ENCODE data around the gene CEP112.

GRCh38 chr17:66149562-66149961 lies 42.4 kb downstream of the CEP112 start:
- TF ChIP-seq, protein P1, sequence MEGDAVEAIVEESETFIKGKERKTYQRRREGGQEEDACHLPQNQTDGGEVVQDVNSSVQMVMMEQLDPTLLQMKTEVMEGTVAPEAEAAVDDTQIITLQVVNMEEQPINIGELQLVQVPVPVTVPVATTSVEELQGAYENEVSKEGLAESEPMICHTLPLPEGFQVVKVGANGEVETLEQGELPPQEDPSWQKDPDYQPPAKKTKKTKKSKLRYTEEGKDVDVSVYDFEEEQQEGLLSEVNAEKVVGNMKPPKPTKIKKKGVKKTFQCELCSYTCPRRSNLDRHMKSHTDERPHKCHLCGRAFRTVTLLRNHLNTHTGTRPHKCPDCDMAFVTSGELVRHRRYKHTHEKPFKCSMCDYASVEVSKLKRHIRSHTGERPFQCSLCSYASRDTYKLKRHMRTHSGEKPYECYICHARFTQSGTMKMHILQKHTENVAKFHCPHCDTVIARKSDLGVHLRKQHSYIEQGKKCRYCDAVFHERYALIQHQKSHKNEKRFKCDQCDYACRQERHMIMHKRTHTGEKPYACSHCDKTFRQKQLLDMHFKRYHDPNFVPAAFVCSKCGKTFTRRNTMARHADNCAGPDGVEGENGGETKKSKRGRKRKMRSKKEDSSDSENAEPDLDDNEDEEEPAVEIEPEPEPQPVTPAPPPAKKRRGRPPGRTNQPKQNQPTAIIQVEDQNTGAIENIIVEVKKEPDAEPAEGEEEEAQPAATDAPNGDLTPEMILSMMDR (IDR thresholded peaks at IDR 0.05): no peak
- no peak for TF ChIP-seq EP300 (IDR thresholded peaks at IDR 0.05)
